Peyer's patch (tissue), 4 donors: ENCODE results near the gene KCNQ1.

Experiments used
- POLR2A ChIP-seq, 2 donors: fragments of 450-650 bp; IDR thresholded peaks; one replicate each; pipeline ENCODE4 v1.5.1; 2017; ENCODE audit warnings: antibody characterized with exemption in 2 of 2, mild to moderate bottlenecking in 2 of 2, moderate library complexity in 2 of 2
- TF ChIP-seq, protein P1 (sequence below), 6 experiments: fragments of 450-650 bp in 4 of 6; fragments of 200-600 bp in 2 of 6; sonication (generic) in 1 of 6; IDR thresholded peaks; one replicate each; pipeline ENCODE4 v1.5.1; 2017 to 2019; ENCODE audit warnings: antibody characterized with exemption in 6 of 6, mild to moderate bottlenecking in 3 of 6, moderate library complexity in 1 of 6

DNA sequence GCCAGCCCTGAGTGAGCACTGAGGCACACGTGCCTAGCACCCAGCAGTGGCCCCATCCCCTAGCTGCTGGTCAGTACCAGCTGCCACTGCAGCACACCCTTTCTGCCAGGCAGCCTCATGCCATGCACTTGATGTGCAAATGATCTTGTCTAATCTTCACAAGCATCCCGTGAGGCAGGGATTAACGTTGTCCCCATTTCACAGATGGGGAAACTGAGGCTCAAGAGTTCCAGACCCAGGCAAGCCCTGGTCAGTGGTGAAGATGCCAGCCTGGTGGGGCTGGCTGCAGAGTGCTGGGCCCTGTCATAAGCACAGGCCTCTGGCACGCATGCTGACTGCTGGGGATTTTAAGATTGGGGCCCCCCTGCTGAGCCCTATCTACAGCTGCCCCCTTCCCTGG is 449.1 kb downstream of the KCNQ1 start:
- TF ChIP-seq, protein P1, sequence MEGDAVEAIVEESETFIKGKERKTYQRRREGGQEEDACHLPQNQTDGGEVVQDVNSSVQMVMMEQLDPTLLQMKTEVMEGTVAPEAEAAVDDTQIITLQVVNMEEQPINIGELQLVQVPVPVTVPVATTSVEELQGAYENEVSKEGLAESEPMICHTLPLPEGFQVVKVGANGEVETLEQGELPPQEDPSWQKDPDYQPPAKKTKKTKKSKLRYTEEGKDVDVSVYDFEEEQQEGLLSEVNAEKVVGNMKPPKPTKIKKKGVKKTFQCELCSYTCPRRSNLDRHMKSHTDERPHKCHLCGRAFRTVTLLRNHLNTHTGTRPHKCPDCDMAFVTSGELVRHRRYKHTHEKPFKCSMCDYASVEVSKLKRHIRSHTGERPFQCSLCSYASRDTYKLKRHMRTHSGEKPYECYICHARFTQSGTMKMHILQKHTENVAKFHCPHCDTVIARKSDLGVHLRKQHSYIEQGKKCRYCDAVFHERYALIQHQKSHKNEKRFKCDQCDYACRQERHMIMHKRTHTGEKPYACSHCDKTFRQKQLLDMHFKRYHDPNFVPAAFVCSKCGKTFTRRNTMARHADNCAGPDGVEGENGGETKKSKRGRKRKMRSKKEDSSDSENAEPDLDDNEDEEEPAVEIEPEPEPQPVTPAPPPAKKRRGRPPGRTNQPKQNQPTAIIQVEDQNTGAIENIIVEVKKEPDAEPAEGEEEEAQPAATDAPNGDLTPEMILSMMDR (IDR thresholded peaks at IDR 0.05), result no peak
- no peak for TF ChIP-seq POLR2A (IDR thresholded peaks at IDR 0.05)
